Measurements from ENCODE around the gene ARRDC4. TPM values are rescaled to one million over a fixed set of nuclear protein-coding genes. Genes with fewer than 3 reads are reported as not detected.

The ARRDC4 gene
- total and polyA plus RNA-seq, 7 donors = 13.1 to 32.6 (median 25.2) TPM

DNA sequence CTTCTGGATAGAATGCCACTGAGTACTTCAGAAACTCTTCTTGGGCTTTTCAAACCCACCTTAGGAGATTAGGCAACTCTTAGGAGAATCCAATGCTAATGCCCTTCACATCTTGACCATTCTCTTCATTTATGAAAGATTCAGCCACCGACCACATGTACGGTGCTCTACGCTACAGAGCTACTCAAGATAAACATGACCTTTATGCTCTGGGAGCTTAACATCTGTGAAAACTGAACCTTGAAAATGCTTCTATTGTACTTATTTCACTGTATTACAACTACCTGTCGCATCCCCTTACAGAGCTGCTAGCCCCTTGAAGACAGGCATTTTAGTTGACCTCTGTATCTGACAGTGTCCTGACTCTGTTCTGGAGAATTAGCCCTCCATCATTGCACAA is 19.5 kb upstream of the ARRDC4 start:
- Histone ChIP-seq H3K27me3 (ENCODE audit: insufficient read depth in 3 of 3, low read length in 2 of 3) (no peaks in the 10 kb centered on the region), H3K9me3 (peaks cover 7% of the 10 kb centered on the region), H3K4me1 (no peaks in the 10 kb centered on the region), H3K27ac (no peak overlapping the region), H3K36me3 (ENCODE audit: insufficient read depth in 1 of 2, low read depth in 1 of 2) (no peaks in the 10 kb centered on the region), H3K4me3 (no peak overlapping the region)
- 90 to 93% (median 92%) methylated on average over 4 of the region's 4 CpGs for WGBS, 3 donors
- ATAC-seq (no peak), DNase-seq (no peak)
- intact Hi-C loops (cut with DNase I) = no loop called here
- TF ChIP-seq, protein P1, sequence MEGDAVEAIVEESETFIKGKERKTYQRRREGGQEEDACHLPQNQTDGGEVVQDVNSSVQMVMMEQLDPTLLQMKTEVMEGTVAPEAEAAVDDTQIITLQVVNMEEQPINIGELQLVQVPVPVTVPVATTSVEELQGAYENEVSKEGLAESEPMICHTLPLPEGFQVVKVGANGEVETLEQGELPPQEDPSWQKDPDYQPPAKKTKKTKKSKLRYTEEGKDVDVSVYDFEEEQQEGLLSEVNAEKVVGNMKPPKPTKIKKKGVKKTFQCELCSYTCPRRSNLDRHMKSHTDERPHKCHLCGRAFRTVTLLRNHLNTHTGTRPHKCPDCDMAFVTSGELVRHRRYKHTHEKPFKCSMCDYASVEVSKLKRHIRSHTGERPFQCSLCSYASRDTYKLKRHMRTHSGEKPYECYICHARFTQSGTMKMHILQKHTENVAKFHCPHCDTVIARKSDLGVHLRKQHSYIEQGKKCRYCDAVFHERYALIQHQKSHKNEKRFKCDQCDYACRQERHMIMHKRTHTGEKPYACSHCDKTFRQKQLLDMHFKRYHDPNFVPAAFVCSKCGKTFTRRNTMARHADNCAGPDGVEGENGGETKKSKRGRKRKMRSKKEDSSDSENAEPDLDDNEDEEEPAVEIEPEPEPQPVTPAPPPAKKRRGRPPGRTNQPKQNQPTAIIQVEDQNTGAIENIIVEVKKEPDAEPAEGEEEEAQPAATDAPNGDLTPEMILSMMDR (IDR thresholded peaks at IDR 0.05) = no peak

DNA sequence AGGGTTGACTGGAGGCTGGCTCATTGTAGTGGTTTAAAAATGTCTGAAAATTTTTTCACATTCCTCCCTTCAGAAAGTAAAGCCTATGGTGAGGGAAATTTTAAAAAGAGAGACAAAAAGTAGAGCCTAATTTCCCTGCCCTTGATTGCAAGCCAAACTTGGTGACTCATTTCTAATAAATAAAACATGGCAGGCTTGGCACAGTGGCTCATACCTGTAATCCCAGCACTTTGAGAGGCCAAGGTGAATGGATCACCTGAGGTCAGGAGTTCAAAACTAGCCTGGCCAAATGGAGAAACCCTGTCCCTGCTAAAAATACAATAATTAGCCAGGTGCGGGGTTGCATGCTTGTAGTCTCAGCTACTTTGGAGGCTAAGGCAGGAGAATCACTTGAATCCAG is 18.9 kb upstream of the ARRDC4 start:
- Histone ChIP-seq H3K4me1 (no peaks in the 10 kb centered on the region), H3K27me3 (ENCODE audit: insufficient read depth in 3 of 3, low read length in 2 of 3) (no peaks in the 10 kb centered on the region), H3K27ac (no peak overlapping the region), H3K4me3 (no peak overlapping the region), H3K36me3 (ENCODE audit: insufficient read depth in 1 of 2, low read depth in 1 of 2) (no peaks in the 10 kb centered on the region), H3K9me3 (peaks cover 1% of the 10 kb centered on the region)
- WGBS, 3 donors = 88 to 96% (median 96%) methylated on average over 1 of the region's 1 CpG
- DNase-seq (no peak), ATAC-seq (no peak)
- TF ChIP-seq, protein P1 (IDR thresholded peaks at IDR 0.05) = no peak
- intact Hi-C loops (cut with DNase I) = no loop called here

DNA sequence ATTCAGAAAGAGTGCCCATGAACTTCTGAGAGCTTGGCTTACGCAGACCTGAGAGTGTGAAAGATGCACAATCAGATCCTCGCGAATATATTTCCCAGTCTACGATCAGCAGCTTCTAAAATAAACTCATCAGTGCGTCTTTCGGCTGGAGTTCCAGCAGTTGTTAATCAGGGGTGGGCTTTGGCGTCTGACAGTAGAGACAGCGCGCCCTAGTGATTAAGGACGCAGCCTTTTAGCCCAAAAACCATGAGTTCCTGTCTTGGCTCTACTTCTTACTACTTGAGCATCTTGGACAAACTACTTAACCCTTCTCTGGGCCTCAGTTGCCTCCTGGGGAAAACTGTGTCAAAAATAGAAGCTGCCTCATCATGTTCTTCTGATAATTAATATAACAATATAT is 15.8 kb upstream of the ARRDC4 start:
- ATAC-seq = no peak
- DNase-seq = no peak
- Histone ChIP-seq H3K36me3 (ENCODE audit: insufficient read depth in 1 of 2, low read depth in 1 of 2) (no peaks in the 10 kb centered on the region), H3K9me3 (no peaks in the 10 kb centered on the region), H3K27me3 (ENCODE audit: insufficient read depth in 3 of 3, low read length in 2 of 3) (peaks cover 0 to 2% (median 0%) of the 10 kb centered on the region in 3 donors), H3K4me3 (no peak overlapping the region), H3K27ac (no peak overlapping the region), H3K4me1 (no peaks in the 10 kb centered on the region)
- intact Hi-C loops (cut with DNase I) = no loop called here
- TF ChIP-seq, protein P1 (IDR thresholded peaks at IDR 0.05) = no peak
- WGBS, 3 donors = 50 to 65% (median 65%) methylated on average over 10 of the region's 10 CpGs

DNA sequence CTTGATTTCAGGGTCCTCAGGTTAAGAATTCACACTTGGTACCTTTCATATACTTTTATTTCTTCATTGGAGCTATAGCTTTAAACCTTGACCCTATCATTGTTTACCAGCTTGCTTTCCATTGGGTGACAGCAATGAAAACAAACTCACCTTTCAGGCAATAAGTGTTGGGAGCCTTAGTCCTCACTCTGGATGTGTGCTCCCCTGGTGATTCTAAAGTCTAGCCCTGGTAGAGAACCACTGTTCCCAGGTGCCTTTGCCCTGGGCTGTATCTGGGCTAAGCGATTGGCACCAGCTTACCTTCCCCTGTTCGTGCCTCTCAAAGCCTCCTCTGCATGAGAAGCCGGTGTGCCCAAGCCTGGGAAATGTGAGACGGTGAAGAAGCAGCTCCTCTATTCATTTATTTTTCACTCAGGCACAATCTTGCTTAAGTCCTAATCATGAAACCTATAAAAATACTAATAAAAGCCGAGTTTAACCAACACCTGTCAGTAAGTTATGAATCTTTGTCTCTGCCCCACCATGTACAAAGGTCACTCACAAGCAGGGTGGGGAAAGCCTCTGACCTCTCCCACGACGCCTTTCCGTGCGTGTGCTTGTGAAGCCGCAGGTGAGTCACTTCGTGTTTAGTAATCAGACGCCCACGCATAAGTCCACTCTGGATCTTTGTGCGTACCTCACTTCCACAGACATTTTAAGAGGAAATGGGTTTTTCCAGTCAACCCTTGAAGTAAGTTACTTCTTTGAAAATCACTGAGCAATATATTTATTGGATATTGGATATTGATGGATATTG is 12.8 kb upstream of the ARRDC4 start:
- Histone ChIP-seq H3K27ac (no peak overlapping the region), H3K9me3 (no peaks in the 10 kb centered on the region), H3K36me3 (ENCODE audit: insufficient read depth in 1 of 2, low read depth in 1 of 2) (no peaks in the 10 kb centered on the region), H3K4me3 (no peak overlapping the region), H3K4me1 (no peaks in the 10 kb centered on the region), H3K27me3 (ENCODE audit: insufficient read depth in 3 of 3, low read length in 2 of 3) (peaks cover 0 to 2% (median 0%) of the 10 kb centered on the region in 3 donors)
- DNase-seq (no peak), ATAC-seq (no peak)
- WGBS, 3 donors = 80 to 82% (median 80%) methylated on average over 14 of the region's 14 CpGs
- TF ChIP-seq, protein P1 (IDR thresholded peaks at IDR 0.05) = no peak
- intact Hi-C loops (cut with DNase I) = no loop called here

DNA sequence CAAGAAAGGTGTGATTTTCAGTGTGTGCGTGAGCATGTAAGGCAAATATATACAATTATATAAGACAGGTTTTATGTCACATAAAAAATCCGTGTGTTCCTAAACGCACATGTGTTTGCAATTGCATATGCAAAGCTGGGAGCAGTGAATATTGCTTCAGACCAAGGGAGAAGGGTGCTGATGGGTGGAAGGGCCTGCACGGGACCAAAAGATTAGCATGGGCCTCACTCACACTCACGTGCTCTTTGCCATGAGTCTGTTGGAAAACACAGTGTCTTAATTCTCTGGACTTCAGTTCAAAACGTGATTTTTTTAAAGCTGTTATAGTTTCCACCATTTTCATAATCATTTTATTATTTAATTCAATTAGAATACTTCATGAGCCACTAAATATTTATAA is 7.2 kb upstream of the ARRDC4 start:
- Histone ChIP-seq H3K4me3 (no peak overlapping the region), H3K36me3 (ENCODE audit: insufficient read depth in 1 of 2, low read depth in 1 of 2) (no peaks in the 10 kb centered on the region), H3K27ac (no peak overlapping the region), H3K27me3 (ENCODE audit: insufficient read depth in 3 of 3, low read length in 2 of 3) (no peaks in the 10 kb centered on the region), H3K4me1 (no peaks in the 10 kb centered on the region), H3K9me3 (no peaks in the 10 kb centered on the region)
- intact Hi-C loops (cut with DNase I) = no loop called here
- WGBS, 3 donors = 72 to 76% (median 75%) methylated on average over 6 of the region's 6 CpGs
- ATAC-seq (no peak), DNase-seq (no peak)
- TF ChIP-seq, protein P1 (IDR thresholded peaks at IDR 0.05) = no peak
